IMR-90 (cell line): Measurements from ENCODE around the gene ABL2. TPM values are rescaled to one million over a fixed set of nuclear protein-coding genes. Genes with fewer than 3 reads are reported as not detected.

Source experiments
- ATAC-seq: fragments of 200-7000 bp; cut with Tn5 transposase; 2 replicates; pipeline ENCODE4 v1.9.1; 2020; ENCODE audit warnings: low read depth, mild to moderate bottlenecking, moderate library complexity
- BruUV-seq: library from RNA; stranded (reverse); fragments of 400-500 nt; replicated peaks from 2 replicates; lab custom pipeline; 2021; lab: Mats Ljungman, UMichigan
- CTCF ChIA-PET: fragments of 300-600 bp; formaldehyde crosslinking; extraction: SDS; loops from one replicate; lab custom pipeline; 2021; ENCODE audit warnings: antibody characterized with exemption; lab: Yijun Ruan, JAX
- POLR2A ChIA-PET: fragments of 300-600 bp; sonication (Branson Sonifier 250); formaldehyde crosslinking; loops from one replicate; lab custom pipeline; 2022; ENCODE audit warnings: antibody characterized with exemption; ENCODE audit not compliant: unreplicated experiment; lab: Charles Lee
- DNase-seq: peaks from one replicate; pipeline ENCODE4 v3.0.0; 2013
- H2AFZ ChIP-seq: replicated peaks from 2 replicates; pipeline ENCODE3; 2013; ENCODE audit warnings: low read length, mild to moderate bottlenecking; ENCODE audit not compliant: poor library complexity
- H2AK5ac ChIP-seq: 2 replicates; pipeline ENCODE4 v1.6.1; 2013; ENCODE audit warnings: low read depth, low read length, inconsistent platforms
- H2AK9ac ChIP-seq: replicated peaks from 2 replicates; pipeline ENCODE3; 2013; ENCODE audit warnings: mild to moderate bottlenecking, low read depth, low read length, moderate library complexity; ENCODE audit not compliant: poor library complexity
- H2BK120ac ChIP-seq: 2 replicates; pipeline ENCODE4 v1.6.1; 2013; ENCODE audit warnings: low read depth, low read length, inconsistent platforms
- H2BK15ac ChIP-seq: 3 replicates; pipeline ENCODE4 v1.6.1; 2013; ENCODE audit warnings: low read depth, low read length, inconsistent platforms
- H2BK20ac ChIP-seq: 2 replicates; pipeline ENCODE4 v1.6.1; 2013; ENCODE audit warnings: low read depth, mild to moderate bottlenecking, inconsistent platforms, low read length, moderate library complexity
- H2BK5ac ChIP-seq: 2 replicates; pipeline ENCODE4 v1.6.1; 2013; ENCODE audit warnings: mild to moderate bottlenecking, low read depth, low read length, inconsistent platforms; ENCODE audit not compliant: poor library complexity, severe bottlenecking
- H3K14ac ChIP-seq: replicated peaks from 2 replicates; pipeline ENCODE4 v1.6.1; 2013; ENCODE audit warnings: low read depth, low read length, inconsistent platforms
- H3K18ac ChIP-seq: 2 replicates; pipeline ENCODE4 v1.6.1; 2013; ENCODE audit warnings: low read depth, low read length, control low read depth
- H3K23ac ChIP-seq: 2 replicates; pipeline ENCODE4 v1.6.1; 2013; ENCODE audit warnings: low read depth, low read length, inconsistent platforms
- H3K27ac ChIP-seq: 2 replicates; pipeline ENCODE4 v1.5.1; 2013; ENCODE audit warnings: mild to moderate bottlenecking, control low read depth, low read length; ENCODE audit not compliant: insufficient read depth
- H3K27me3 ChIP-seq: 2 replicates; pipeline ENCODE4 v1.6.1; 2013; ENCODE audit warnings: low read length; ENCODE audit not compliant: control insufficient read depth, insufficient read depth
- H3K36me3 ChIP-seq: 2 replicates; pipeline ENCODE4 v1.6.1; 2013; ENCODE audit warnings: low read length, mixed read lengths; ENCODE audit not compliant: control insufficient read depth, insufficient read depth
- H3K4ac ChIP-seq: 2 replicates; pipeline ENCODE4 v1.6.1; 2013; ENCODE audit warnings: low read depth, low read length, inconsistent platforms
- H3K4me1 ChIP-seq: 2 replicates; pipeline ENCODE4 v1.6.1; 2013; ENCODE audit warnings: low read length, mixed read lengths; ENCODE audit not compliant: control insufficient read depth, insufficient read depth
- H3K4me2 ChIP-seq: 2 replicates; pipeline ENCODE4 v1.6.1; 2013; ENCODE audit warnings: low read depth, mild to moderate bottlenecking, control low read depth, low read length, moderate library complexity
- H3K4me3 ChIP-seq: 2 replicates; pipeline ENCODE4 v1.5.1; 2013; ENCODE audit warnings: low read depth, mild to moderate bottlenecking, control low read depth, low read length, moderate library complexity; ENCODE audit not compliant: insufficient read depth
- H3K56ac ChIP-seq: 2 replicates; pipeline ENCODE4 v1.6.1; 2013; ENCODE audit warnings: low read length, inconsistent platforms; ENCODE audit not compliant: insufficient read depth; ENCODE audit errors: extremely low read depth
- H3K79me1 ChIP-seq, 2 experiments: 2 replicates each; pipeline ENCODE4 v1.6.1; 2013; ENCODE audit warnings: low read length in 2 of 2, inconsistent platforms in 1 of 2, low read depth in 1 of 2
- H3K9ac ChIP-seq: 2 replicates; pipeline ENCODE4 v1.6.1; 2013; ENCODE audit warnings: low read depth, low read length, control low read depth
- H3K9me1 ChIP-seq: 2 replicates; pipeline ENCODE4 v1.6.1; 2013; ENCODE audit warnings: low read length, inconsistent platforms; ENCODE audit not compliant: insufficient read depth
- H3K9me3 ChIP-seq: 2 replicates; pipeline ENCODE4 v1.6.1; 2013; ENCODE audit warnings: low read length; ENCODE audit not compliant: control insufficient read depth, insufficient read depth
- H4K20me1 ChIP-seq: 2 replicates; pipeline ENCODE4 v1.6.1; 2013; ENCODE audit warnings: low read length, inconsistent platforms; ENCODE audit not compliant: insufficient read depth
- H4K5ac ChIP-seq: 2 replicates; pipeline ENCODE4 v1.6.1; 2013; ENCODE audit warnings: mild to moderate bottlenecking, low read depth, low read length, control low read depth
- H4K8ac ChIP-seq, 2 experiments: 2 replicates each; pipeline ENCODE4 v1.6.1; 2013; ENCODE audit warnings: low read depth in 2 of 2, low read length in 2 of 2, control low read depth in 1 of 2, inconsistent platforms in 1 of 2
- H4K91ac ChIP-seq: 2 replicates; pipeline ENCODE4 v1.6.1; 2013; ENCODE audit warnings: low read depth, low read length, inconsistent platforms; ENCODE audit not compliant: insufficient read depth
- BHLHE40 ChIP-seq: fragments of 150-350 bp; IDR thresholded peaks from 2 replicates; pipeline ENCODE4 v1.6.1; 2016; ENCODE audit warnings: mild to moderate bottlenecking, low read depth, low read length
- CHD1 ChIP-seq: IDR thresholded peaks from 2 replicates; pipeline ENCODE4 v1.6.1; 2012; ENCODE audit warnings: low read depth, low read length, improper control_type of control experiment
- FOS ChIP-seq: fragments of 150-350 bp; IDR thresholded peaks from 2 replicates; pipeline ENCODE4 v1.6.1; 2016; ENCODE audit warnings: low read depth, low read length
- MAFK ChIP-seq: IDR thresholded peaks from 2 replicates; pipeline ENCODE4 v1.6.1; 2012; ENCODE audit warnings: low read depth, low read length, improper control_type of control experiment
- MAZ ChIP-seq: IDR thresholded peaks from 2 replicates; pipeline ENCODE4 v1.6.1; 2012; ENCODE audit warnings: low read depth, mild to moderate bottlenecking, low read length, improper control_type of control experiment, moderate library complexity, borderline replicate concordance
- NFE2L2 ChIP-seq: fragments of 150-350 bp; IDR thresholded peaks from 2 replicates; pipeline ENCODE4 v1.6.1; 2016; ENCODE audit warnings: low read depth, mild to moderate bottlenecking, low read length
- POLR2A ChIP-seq: IDR thresholded peaks from 2 replicates; pipeline ENCODE4 v1.6.1; 2012; ENCODE audit warnings: mild to moderate bottlenecking, low read depth, low read length
- RAD21 ChIP-seq: IDR thresholded peaks from 2 replicates; pipeline ENCODE4 v1.6.1; 2012; ENCODE audit warnings: low read length, improper control_type of control experiment
- RCOR1 ChIP-seq: IDR thresholded peaks from 2 replicates; pipeline ENCODE4 v1.6.1; 2012; ENCODE audit warnings: mild to moderate bottlenecking, low read length, improper control_type of control experiment; ENCODE audit not compliant: insufficient replicate concordance
- SMC3 ChIP-seq: fragments of 150-350 bp; IDR thresholded peaks from 2 replicates; pipeline ENCODE4 v1.6.1; 2016; ENCODE audit warnings: low read depth, mild to moderate bottlenecking, antibody characterized with exemption, low read length, moderate library complexity
- WGBS, 2 experiments: methylation state at CpG; one replicate each; pipeline versions ENCODE4 v1.1.5 to v1.1.7; 2013; ENCODE audit warnings: missing lambda C conversion rate in 2 of 2; ENCODE audit not compliant: insufficient read length in 1 of 2; ENCODE audit errors: extremely low coverage in 2 of 2; 5-methylcytosine and 5-hydroxymethylcytosine counted together
- dilution Hi-C: fragments of 300-500 bp; cut with HindIII; formaldehyde crosslinking; loops from one replicate; pipeline ENCODE4 v1.14.3; 2018; ENCODE audit warnings: low sequenced_read_pairs; ENCODE audit not compliant: unreplicated experiment
- in situ Hi-C: fragments of 300-500 bp; cut with MboI; formaldehyde crosslinking; loops from 3 replicates; pipeline ENCODE4 v1.14.3; 2019; ENCODE audit warnings: low sequenced_read_pairs, inconsistent platforms, mixed read lengths
- intact Hi-C: fragments of 100-400 bp; cut with micrococcal nuclease; formaldehyde crosslinking; loops from 2 replicates; pipeline ENCODE4 v1.10.0; 2022
- polyA plus RNA-seq, 3 experiments: library from polyadenylated mRNA; depleted of rRNA; stranded (reverse); fragments of >200 nt; gene quantifications; 2 replicates each; pipeline ENCODE4 v1.2.3, GENCODE V29; 2012; ENCODE audit warnings: low replicate concordance in 1 of 3
- total RNA-seq: library from RNA; depleted of rRNA; stranded (reverse); fragments of >200 nt; gene quantifications from 2 replicates; pipeline ENCODE4 v1.2.3, GENCODE V29; 2012
- TF ChIP-seq, protein P1 (sequence below): conservative IDR thresholded peaks from 2 replicates; pipeline ENCODE4 v1.5.1; 2012; ENCODE audit warnings: mild to moderate bottlenecking, low read depth, low read length, improper control_type of control experiment
- TF ChIP-seq, protein P2 (sequence below): fragments of 150-350 bp; IDR thresholded peaks from 2 replicates; pipeline ENCODE4 v1.6.1; 2016; ENCODE audit warnings: low read depth, mild to moderate bottlenecking, low read length, moderate library complexity, borderline replicate concordance
- TF ChIP-seq, protein P3 (sequence below): fragments of 150-350 bp; IDR thresholded peaks from 2 replicates; pipeline ENCODE4 v1.6.1; 2017; ENCODE audit warnings: mild to moderate bottlenecking, antibody characterized with exemption, low read length, low read depth

ABL2 gene
- total and polyA plus RNA-seq, 2 of the 4 experiments (the other 2 are of a cell fraction): 9.7 to 110 TPM

DNA sequence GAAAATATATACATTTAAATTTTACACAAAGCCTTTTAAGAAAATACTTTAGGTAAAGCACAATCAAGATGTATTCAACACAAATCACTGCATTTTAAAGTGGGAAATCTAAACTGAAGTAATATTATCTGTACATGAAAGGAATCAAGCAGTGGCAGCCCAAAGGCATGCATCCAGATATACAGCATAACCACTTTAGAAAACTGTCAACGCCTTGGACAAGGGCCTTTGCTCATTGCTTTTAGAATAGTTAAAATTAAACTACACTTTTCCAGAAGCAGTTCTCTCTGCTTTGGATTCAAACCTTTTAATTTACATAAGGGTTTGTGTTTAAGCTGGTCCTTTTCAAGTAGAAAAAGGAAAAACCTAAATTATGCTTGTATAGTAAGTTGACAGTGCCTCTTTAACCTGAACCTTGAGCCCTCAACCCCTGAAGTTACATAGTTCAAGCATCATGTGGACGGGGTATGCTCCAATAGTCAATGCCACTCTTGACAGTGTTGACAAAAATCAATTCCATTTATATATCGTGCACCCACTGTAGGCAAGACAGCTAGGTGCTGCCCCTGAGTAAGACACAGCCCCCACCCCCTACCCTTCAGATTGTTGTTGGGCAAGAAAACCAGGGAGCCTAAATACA is 124.7 kb downstream of the ABL2 start:
- peaks cover 41 to 76% of the 10 kb centered on the region in 2 experiments for H3K79me1 ChIP-seq
- no peak for ATAC-seq
- no peak overlapping the region for H2BK15ac ChIP-seq
- no peak overlapping the region for H2AK5ac ChIP-seq
- peaks cover 10% of the 10 kb centered on the region for H3K9me1 ChIP-seq
- H2BK5ac ChIP-seq: no peak overlapping the region
- H3K27me3 ChIP-seq: no peaks in the 10 kb centered on the region
- peaks cover 35% of the 10 kb centered on the region for H4K20me1 ChIP-seq
- H2BK20ac ChIP-seq: no peak overlapping the region
- no peak overlapping the region for H4K91ac ChIP-seq
- BruUV-seq: no TSS peak
- DNase-seq: no peak
- no peak overlapping the region for H3K23ac ChIP-seq
- no peak overlapping the region for H3K14ac ChIP-seq
- CTCF ChIA-PET: interaction anchor here (0.5 to 0.6 kb wide), 2 partner anchors 104 to 1923 kb away, joined by 3 to 5 read pairs; no protein-coding TSS in a partner anchor
- no peak overlapping the region for H2AK9ac ChIP-seq
- H2BK120ac ChIP-seq: no peak overlapping the region
- peaks cover 10% of the 10 kb centered on the region for H3K4me1 ChIP-seq
- in situ Hi-C loops: no loop called here
- no peak overlapping the region for H3K4me3 ChIP-seq
- H3K4me2 ChIP-seq: no peak overlapping the region
- POLR2A ChIA-PET: no interaction called here
- no peak overlapping the region for H4K5ac ChIP-seq
- H3K9me3 ChIP-seq: no peaks in the 10 kb centered on the region
- dilution Hi-C loops: no loop called here
- intact Hi-C loops: loop anchor here (1.0 kb wide), 1 partner anchor 23 kb away; no protein-coding TSS in a partner anchor
- H3K27ac ChIP-seq: no peak overlapping the region
- H4K8ac ChIP-seq: no peak overlapping the region
- H3K9ac ChIP-seq: no peak overlapping the region
- WGBS, 2 experiments: 88% methylated on average over 2 of the region's 3 CpGs; no CpG with 5 or more reads in 1 of the 2 experiments
- H3K56ac ChIP-seq: no peak overlapping the region
- no peak overlapping the region for H2AFZ ChIP-seq
- H3K18ac ChIP-seq: no peak overlapping the region
- H3K36me3 ChIP-seq: peaks cover 34% of the 10 kb centered on the region
- TF ChIP-seq, protein P1, sequence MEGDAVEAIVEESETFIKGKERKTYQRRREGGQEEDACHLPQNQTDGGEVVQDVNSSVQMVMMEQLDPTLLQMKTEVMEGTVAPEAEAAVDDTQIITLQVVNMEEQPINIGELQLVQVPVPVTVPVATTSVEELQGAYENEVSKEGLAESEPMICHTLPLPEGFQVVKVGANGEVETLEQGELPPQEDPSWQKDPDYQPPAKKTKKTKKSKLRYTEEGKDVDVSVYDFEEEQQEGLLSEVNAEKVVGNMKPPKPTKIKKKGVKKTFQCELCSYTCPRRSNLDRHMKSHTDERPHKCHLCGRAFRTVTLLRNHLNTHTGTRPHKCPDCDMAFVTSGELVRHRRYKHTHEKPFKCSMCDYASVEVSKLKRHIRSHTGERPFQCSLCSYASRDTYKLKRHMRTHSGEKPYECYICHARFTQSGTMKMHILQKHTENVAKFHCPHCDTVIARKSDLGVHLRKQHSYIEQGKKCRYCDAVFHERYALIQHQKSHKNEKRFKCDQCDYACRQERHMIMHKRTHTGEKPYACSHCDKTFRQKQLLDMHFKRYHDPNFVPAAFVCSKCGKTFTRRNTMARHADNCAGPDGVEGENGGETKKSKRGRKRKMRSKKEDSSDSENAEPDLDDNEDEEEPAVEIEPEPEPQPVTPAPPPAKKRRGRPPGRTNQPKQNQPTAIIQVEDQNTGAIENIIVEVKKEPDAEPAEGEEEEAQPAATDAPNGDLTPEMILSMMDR: no peak
- no peak for TF ChIP-seq POLR2A
- TF ChIP-seq, protein P2, sequence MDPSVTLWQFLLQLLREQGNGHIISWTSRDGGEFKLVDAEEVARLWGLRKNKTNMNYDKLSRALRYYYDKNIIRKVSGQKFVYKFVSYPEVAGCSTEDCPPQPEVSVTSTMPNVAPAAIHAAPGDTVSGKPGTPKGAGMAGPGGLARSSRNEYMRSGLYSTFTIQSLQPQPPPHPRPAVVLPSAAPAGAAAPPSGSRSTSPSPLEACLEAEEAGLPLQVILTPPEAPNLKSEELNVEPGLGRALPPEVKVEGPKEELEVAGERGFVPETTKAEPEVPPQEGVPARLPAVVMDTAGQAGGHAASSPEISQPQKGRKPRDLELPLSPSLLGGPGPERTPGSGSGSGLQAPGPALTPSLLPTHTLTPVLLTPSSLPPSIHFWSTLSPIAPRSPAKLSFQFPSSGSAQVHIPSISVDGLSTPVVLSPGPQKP: no peak
- TF ChIP-seq, protein P3, sequence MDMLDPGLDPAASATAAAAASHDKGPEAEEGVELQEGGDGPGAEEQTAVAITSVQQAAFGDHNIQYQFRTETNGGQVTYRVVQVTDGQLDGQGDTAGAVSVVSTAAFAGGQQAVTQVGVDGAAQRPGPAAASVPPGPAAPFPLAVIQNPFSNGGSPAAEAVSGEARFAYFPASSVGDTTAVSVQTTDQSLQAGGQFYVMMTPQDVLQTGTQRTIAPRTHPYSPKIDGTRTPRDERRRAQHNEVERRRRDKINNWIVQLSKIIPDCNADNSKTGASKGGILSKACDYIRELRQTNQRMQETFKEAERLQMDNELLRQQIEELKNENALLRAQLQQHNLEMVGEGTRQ: no peak
- no peak for TF ChIP-seq RCOR1
- no peak for TF ChIP-seq SMC3
- no peak for TF ChIP-seq BHLHE40
- no peak for TF ChIP-seq MAFK
- no peak for TF ChIP-seq FOS
- no peak for TF ChIP-seq RAD21
- no peak for TF ChIP-seq CHD1
- no peak for TF ChIP-seq NFE2L2
- no peak for TF ChIP-seq MAZ
- no peak overlapping the region for H3K4ac ChIP-seq
